GM12874 (cell line): ENCODE data around the gene GRID2.

Experiments used
- TF ChIP-seq, protein P1 (sequence below): IDR thresholded peaks from 2 replicates; pipeline ENCODE4 v1.5.1; 2011; ENCODE audit warnings: low read depth, mild to moderate bottlenecking, control low read depth, low read length, moderate library complexity; ENCODE audit not compliant: insufficient read depth

Gene GRID2

DNA sequence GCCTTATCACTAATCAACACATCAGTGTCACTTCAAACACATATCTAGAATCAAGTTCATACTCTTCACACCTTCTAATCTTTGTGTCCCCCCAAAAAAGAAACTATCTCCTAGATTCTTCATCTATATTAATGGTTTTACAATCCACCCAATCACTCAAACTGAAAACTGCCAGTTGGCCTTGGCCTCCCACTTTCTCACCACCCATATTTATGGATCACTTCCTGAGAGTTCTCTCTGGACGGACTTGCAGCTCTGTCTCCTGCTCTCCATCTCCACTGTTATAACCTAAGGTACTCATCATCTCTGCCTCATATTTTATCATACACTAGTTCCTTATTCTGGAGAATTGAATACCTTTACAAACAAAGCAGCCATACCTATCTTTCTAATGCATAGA lies 1418.7 kb downstream of the GRID2 start:
- TF ChIP-seq, protein P1, sequence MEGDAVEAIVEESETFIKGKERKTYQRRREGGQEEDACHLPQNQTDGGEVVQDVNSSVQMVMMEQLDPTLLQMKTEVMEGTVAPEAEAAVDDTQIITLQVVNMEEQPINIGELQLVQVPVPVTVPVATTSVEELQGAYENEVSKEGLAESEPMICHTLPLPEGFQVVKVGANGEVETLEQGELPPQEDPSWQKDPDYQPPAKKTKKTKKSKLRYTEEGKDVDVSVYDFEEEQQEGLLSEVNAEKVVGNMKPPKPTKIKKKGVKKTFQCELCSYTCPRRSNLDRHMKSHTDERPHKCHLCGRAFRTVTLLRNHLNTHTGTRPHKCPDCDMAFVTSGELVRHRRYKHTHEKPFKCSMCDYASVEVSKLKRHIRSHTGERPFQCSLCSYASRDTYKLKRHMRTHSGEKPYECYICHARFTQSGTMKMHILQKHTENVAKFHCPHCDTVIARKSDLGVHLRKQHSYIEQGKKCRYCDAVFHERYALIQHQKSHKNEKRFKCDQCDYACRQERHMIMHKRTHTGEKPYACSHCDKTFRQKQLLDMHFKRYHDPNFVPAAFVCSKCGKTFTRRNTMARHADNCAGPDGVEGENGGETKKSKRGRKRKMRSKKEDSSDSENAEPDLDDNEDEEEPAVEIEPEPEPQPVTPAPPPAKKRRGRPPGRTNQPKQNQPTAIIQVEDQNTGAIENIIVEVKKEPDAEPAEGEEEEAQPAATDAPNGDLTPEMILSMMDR = no peak

DNA sequence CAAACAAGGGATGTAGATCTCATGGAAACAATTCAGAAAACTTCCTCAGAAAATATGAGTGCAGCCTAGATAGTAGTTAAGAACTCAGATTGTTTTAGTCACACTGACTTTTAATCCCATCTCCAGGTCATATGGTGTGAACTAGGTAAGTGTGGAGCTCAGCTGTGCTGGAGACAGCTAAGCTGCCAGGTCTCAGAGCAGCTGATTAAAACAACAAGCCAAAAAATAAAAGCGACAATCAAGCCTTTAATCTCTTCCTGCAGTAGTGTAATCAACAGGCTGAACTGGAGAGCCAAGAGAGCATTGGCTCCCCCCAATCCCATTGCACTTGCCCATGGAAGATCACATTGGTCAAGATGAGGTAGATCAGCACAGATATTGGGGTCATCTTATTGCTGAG lies 1426.5 kb downstream of the GRID2 start:
- TF ChIP-seq, protein P1 = no peak

DNA sequence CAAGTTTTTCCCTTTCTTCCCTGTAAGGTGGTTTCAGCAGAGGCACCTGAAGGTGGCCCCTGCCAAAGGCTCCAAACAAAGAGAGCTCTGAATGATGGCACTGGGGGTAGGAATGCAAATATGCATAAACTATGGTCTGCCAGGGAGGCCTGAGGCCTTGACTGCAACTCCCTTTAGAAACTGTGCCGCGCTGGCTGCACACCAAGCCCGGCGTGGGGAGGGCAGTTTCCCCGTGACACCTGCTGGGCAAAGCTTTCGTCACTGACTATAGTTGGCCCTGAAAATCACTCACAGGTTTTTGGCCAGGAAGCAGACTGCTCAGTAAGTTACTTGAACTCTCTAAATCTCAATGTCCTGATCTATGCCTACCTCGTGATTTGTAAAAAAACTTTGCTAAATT lies 1427.0 kb downstream of the GRID2 start:
- TF ChIP-seq, protein P1 = no peak

DNA sequence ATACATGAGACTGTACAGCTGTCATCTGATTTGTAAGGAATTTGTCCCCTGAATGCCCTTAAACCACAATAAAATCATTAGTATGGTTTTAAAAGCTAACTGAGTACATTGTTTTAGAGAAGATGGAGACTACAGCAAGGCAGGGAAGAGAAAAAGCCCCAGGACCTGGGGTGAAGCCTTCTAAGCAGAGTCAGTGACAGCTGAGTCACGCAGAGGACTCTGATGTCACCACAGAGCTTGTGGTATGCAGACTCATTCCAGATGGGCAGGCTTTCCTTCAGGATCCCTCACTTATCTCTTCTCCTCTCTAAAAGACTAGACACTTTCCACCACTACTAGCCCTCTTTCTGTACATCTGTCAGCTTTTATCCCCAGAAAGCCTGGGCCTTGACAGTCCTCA lies 1427.7 kb downstream of the GRID2 start:
- TF ChIP-seq, protein P1 = no peak

DNA sequence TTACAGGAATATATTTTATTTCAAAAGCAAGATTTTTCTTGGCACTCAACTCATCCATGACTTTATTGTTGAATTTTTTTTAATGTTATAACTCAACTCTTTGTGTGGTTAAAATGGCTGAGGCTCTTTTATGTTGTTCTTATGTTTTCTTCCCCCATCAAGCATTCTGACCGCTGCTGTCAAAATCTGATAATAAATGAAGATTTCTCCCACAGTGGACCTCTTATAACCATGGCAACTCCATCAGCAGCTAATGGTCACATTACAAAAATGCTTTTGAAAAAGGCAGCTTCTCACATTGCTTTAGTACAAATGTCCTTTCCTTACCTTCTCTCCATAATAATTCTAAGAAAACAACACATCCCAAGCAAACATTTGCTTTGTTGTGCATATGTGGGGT lies 1428.7 kb downstream of the GRID2 start:
- TF ChIP-seq, protein P1 = no peak

DNA sequence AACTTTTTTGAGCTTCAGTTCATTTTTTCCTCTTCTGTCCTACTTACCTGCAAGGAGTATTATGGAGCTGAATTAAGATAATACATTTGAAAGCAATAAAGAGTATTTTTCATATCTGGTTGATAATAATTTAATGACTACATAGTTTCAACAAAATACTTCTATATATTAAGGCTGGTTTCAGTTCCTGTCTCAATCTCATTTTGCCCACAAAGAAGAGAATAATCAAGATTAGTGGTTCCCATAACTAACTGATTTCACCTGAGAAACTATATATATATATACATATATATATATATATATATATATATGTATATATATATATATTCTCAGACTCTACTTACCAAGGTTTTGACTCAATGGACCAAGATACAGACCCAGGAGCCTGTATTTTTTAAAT lies 1437.1 kb downstream of the GRID2 start:
- TF ChIP-seq, protein P1 = no peak

DNA sequence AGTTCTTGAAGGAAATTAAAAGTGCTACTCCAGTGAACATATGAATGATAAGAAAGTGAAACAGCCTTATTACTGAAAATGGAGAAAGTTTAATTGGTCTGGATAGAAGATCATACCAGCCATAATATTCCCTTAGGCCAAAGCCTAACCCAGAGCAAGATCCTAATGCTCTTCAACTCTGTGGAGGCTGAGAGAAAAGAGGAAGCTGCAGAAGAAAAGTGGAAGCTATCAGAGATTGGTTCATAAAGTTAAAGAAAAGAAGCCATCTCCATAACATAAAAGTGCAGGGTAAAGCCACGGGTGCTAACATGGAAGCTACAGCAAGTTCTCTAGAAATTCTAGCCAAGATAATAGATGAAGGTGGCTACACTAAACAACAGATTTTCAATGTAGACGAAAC lies 1439.3 kb downstream of the GRID2 start:
- TF ChIP-seq, protein P1 = no peak

DNA sequence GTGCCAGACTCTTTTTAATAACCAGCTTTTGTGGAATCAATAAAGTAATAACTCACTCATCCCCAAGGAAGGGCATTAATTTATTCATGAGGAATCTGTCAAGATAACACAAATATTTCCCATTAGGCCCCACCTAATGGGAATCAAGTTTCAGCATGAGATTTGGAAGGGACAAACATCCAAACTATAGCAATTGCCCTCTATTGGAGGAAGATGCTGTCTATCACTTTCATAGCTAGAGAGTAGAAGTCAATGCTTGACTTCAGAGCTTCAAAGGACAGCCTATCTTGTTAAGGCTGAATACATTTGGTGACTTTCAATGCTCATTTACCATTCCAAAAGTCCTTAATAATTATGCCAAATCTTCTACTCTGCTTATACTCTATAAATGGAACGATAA lies 1439.9 kb downstream of the GRID2 start:
- TF ChIP-seq, protein P1 = no peak
